SU-DHL-6 (cell line): ENCODE data around the gene NEURL4.

Source experiments
- CTCF ChIP-seq: fragments of 200-600 bp; sonication (generic); IDR thresholded peaks from one replicate; pipeline ENCODE4 v1.5.1; 2017; ENCODE audit warnings: antibody characterized with exemption, mild to moderate bottlenecking, low read length, moderate library complexity; ENCODE audit not compliant: insufficient read depth, poor library complexity, severe bottlenecking
- EZH2phosphoT487 ChIP-seq: fragments of 200-600 bp; sonication (generic), shearing (Covaris generic); conservative IDR thresholded peaks from 2 replicates; pipeline ENCODE4 v1.6.1; 2018; ENCODE audit warnings: mild to moderate bottlenecking, antibody characterized with exemption, low read length, moderate library complexity, mixed read lengths

- TF ChIP-seq CTCF (no peak), EZH2phosphoT487 (no peak)
Measured at GRCh38 chr17:7355573-7355972, 26.4 kb upstream of the NEURL4 start.
